Astrocyte of the cerebellum (primary cell): Measurements from ENCODE around the gene ZNRF2.

Experiments used
- DNase-seq: peaks from one replicate; pipeline ENCODE4 v3.0.0-alpha.2; 2011; ENCODE audit warnings: low read depth
- H3K4me3 ChIP-seq: 2 replicates; pipeline ENCODE4 v1.5.1; 2011; ENCODE audit warnings: mild to moderate bottlenecking, low read depth, low read length, moderate library complexity
- CTCF ChIP-seq: IDR thresholded peaks from 2 replicates; pipeline ENCODE4 v1.5.1; 2012; ENCODE audit warnings: low read length, low read depth, moderate library complexity, mild to moderate bottlenecking; ENCODE audit errors: missing control alignments
- in situ Hi-C: cut with HindIII; loops from 2 replicates; pipeline ENCODE4 v1.10.0; 2017; ENCODE audit warnings: low sequenced_read_pairs

ZNRF2 gene

DNA sequence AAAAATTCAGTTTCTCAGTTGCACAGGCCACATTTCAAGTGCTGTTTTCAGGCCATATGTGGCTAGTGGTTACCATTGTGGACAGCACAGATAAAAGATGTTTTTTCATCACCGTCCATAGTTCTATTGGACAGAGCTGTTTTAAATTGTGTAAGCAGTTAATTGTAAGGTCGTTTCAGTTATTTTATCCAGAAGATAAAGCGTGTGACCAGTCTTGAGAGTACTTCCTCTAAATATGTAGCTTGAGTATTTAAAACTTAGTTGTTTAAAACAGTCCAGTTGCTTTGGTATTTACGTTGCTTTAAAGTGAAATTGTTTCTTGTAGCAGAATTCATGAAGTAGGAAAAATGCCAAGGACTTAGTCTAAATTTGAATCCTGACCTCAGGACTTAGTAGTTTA, 66.9 kb downstream of the ZNRF2 start:
- no peak overlapping the region for H3K4me3 ChIP-seq
- TF ChIP-seq CTCF, result no peak
- in situ Hi-C loops, result no loop called here
- no peak for DNase-seq

DNA sequence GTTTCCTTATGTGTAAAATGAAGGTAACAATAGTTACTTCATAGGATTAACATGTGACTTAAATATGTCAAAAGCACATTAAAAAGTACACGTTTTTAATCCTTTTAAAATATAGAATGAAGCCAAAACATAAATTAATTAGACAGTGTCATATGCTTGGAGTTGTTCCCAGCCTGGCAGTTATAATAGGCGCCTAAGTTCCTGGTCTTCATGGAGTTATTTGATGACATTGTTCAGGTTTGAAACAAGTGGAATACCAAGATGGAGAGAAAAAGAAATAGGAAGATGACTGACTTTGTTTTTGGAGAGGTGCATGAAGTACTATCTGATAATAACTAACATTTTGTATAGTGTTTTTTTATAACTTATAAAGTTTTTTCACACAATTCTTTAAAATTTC, 67.3 kb downstream of the ZNRF2 start:
- DNase-seq, result no peak
- in situ Hi-C loops, result no loop called here
- no peak for TF ChIP-seq CTCF
- no peak overlapping the region for H3K4me3 ChIP-seq

DNA sequence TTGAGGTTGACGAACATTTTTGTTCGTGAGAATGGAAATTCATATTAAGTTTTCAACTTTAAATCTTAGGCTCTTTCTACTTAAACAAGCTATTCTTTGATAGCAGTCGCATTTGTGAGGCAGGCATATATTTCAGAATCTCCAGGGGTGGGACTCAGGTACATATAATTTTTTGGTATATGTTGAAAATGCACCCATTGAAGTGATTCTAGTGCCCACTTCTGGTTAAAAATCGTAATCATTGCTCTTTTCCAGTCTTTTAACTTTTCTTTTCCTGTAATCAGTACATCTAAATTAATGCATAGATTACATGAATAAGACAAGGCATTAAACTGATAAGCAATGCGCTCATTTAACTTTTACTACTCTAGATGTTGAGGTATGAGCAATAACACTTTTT, 67.8 kb downstream of the ZNRF2 start:
- in situ Hi-C loops, result no loop called here
- H3K4me3 ChIP-seq, result no peak overlapping the region
- no peak for TF ChIP-seq CTCF
- no peak for DNase-seq

- no peak for DNase-seq
- in situ Hi-C loops, result no loop called here
- TF ChIP-seq CTCF, result no peak
- H3K4me3 ChIP-seq, result no peak overlapping the region
Observed at GRCh38 chr7:30353532-30353931, 69.1 kb downstream of the ZNRF2 start.

DNA sequence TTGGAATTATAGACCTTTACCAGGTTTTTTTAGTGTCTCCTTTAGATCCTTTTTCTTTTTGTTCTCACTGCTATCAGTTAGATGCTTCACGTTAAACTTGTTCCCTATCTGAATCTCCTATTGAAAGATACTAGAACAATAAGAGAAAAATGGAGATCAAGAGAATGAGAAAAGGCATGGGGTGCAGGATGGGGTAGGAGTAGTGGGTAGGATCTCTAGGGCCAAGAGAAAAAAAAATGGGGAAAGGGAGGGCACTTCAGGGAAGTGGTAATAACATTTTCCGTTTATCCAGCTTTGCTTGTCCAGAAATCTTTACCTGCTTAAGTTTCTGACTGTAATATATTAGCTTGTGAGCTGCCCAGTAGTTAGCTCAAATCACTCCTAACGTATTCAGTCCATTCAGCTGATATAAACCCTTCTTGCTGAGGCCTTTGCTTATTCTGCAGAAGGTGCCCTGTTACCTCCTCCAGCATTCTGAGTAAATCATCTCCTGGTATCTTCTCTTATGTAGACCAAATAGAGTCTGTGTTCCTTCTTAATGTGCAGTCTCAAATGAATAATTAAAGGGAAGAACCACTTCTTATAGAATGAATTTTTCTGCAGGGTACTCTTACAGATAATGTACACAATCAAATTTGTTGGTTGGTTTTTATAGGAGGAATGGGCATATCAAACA, 69.7 kb downstream of the ZNRF2 start:
- DNase-seq, result no peak
- TF ChIP-seq CTCF, result no peak
- in situ Hi-C loops, result no loop called here
- H3K4me3 ChIP-seq, result no peak overlapping the region

- in situ Hi-C loops, result no loop called here
- no peak for DNase-seq
- no peak for TF ChIP-seq CTCF
Observed at GRCh38 chr7:30354791-30355190, 70.4 kb downstream of the ZNRF2 start.

More at GRCh38 chr7:30354791-30355190, 70.4 kb downstream of the ZNRF2 start:
- no peak overlapping the region for H3K4me3 ChIP-seq
